Activated naive CD8-positive, alpha-beta T cell treated with anti-CD3 and anti-CD28 coated beads, Interleukin-2, amount 50 U/mL, for 24 hours (primary cell): ENCODE results near the gene CCNB1.
"Not testable (repeated sequence)": the region's sequence is repeated elsewhere in the genome, so short reads cannot be mapped to it uniquely, and the experiment has no call there.

ENCODE experiments used
- ATAC-seq: fragments of 150-1000 bp; cut with Tn5 transposase; one replicate; pipeline ENCODE4 v1.10.0; 2021
- DNase-seq: peaks from one replicate; pipeline ENCODE4 v3.0.0; 2021
- H3K27ac Mint-ChIP-seq: one replicate; pipeline ENCODE4 v1.8.0; 2021; ENCODE audit warnings: mild to moderate bottlenecking, mixed read lengths
- H3K27me3 Mint-ChIP-seq: one replicate; pipeline ENCODE4 v1.8.0; 2021; ENCODE audit warnings: mixed read lengths
- H3K36me3 Mint-ChIP-seq: one replicate; pipeline ENCODE4 v1.8.0; 2021; ENCODE audit warnings: low read depth, mixed read lengths
- H3K4me1 Mint-ChIP-seq: one replicate; pipeline ENCODE4 v1.8.0; 2021; ENCODE audit warnings: mixed read lengths
- H3K4me3 Mint-ChIP-seq: one replicate; pipeline ENCODE4 v1.8.0; 2021; ENCODE audit warnings: mild to moderate bottlenecking, moderate library complexity, mixed read lengths
- H3K9me3 Mint-ChIP-seq: one replicate; pipeline ENCODE4 v1.8.0; 2021; ENCODE audit warnings: mixed read lengths

Gene CCNB1

GRCh38 chr5:69156456-69156855 lies 10.5 kb upstream of the CCNB1 start:
- Mint-ChIP-seq H3K27ac (no peak overlapping the region), H3K4me3 (no peak overlapping the region), H3K36me3 (no peaks in the 10 kb centered on the region), H3K4me1 (no peaks in the 10 kb centered on the region), H3K9me3 (no peaks in the 10 kb centered on the region), H3K27me3 (no peaks in the 10 kb centered on the region)
- ATAC-seq: no peak
- no peak for DNase-seq

- Mint-ChIP-seq H3K4me1 (no peaks in the 10 kb centered on the region), H3K27ac (no peak overlapping the region), H3K27me3 (no peaks in the 10 kb centered on the region), H3K36me3 (no peaks in the 10 kb centered on the region), H3K9me3 (no peaks in the 10 kb centered on the region), H3K4me3 (no peak overlapping the region)
- no peak for ATAC-seq
- DNase-seq: no peak
These were observed 8.9 kb upstream of the CCNB1 start for GRCh38 chr5:69158039-69158438.

GRCh38 chr5:69160651-69161050 lies 6.3 kb upstream of the CCNB1 start:
- H3K27me3 Mint-ChIP-seq: no peaks in the 10 kb centered on the region
- H3K4me3 Mint-ChIP-seq: no peak overlapping the region
- ATAC-seq (no peak), DNase-seq (no peak)
- no peak overlapping the region for H3K27ac Mint-ChIP-seq
- H3K4me1 Mint-ChIP-seq: peaks cover under 1% of the 10 kb centered on the region
- no peaks in the 10 kb centered on the region for H3K36me3 Mint-ChIP-seq
- H3K9me3 Mint-ChIP-seq: no peaks in the 10 kb centered on the region

- peak overlapping the region; percentile 94 for H3K4me3 Mint-ChIP-seq
- H3K4me1 Mint-ChIP-seq: peaks cover 33% of the 10 kb centered on the region
- DNase-seq (no peak), ATAC-seq (no peak)
- peaks cover 53% of the 10 kb centered on the region for H3K36me3 Mint-ChIP-seq
- no peaks in the 10 kb centered on the region for H3K9me3 Mint-ChIP-seq
- peak overlapping the region; percentile 89 for H3K27ac Mint-ChIP-seq
- H3K27me3 Mint-ChIP-seq: no peaks in the 10 kb centered on the region
These were observed 524 bp downstream of the CCNB1 start for GRCh38 chr5:69167493-69167855.

DNA sequence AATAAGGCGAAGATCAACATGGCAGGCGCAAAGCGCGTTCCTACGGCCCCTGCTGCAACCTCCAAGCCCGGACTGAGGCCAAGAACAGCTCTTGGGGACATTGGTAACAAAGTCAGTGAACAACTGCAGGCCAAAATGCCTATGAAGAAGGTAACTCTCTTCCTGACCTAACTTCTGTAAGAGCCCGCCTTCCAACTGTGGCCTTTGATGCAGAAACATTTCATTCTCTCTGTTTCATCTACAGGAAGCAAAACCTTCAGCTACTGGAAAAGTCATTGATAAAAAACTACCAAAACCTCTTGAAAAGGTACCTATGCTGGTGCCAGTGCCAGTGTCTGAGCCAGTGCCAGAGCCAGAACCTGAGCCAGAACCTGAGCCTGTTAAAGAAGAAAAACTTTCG lies 979 bp downstream of the CCNB1 start:
- no peak for DNase-seq

GRCh38 chr5:69170495-69170894 lies 3.5 kb downstream of the CCNB1 start:
- Mint-ChIP-seq H3K9me3 (no peaks in the 10 kb centered on the region), H3K27me3 (no peaks in the 10 kb centered on the region), H3K36me3 (peaks cover 79% of the 10 kb centered on the region), H3K4me1 (peaks cover 33% of the 10 kb centered on the region), H3K4me3 (no peak overlapping the region), H3K27ac (no peak overlapping the region)
- DNase-seq (no peak), ATAC-seq (no peak)

More for the DNA sequence above, 979 bp downstream of the CCNB1 start:
- peak overlapping the region; percentile 94 for H3K4me3 Mint-ChIP-seq
- H3K27me3 Mint-ChIP-seq: no peaks in the 10 kb centered on the region
- ATAC-seq: no peak
- peaks cover 55% of the 10 kb centered on the region for H3K36me3 Mint-ChIP-seq
- no peaks in the 10 kb centered on the region for H3K9me3 Mint-ChIP-seq
- peak overlapping the region; percentile 89 for H3K27ac Mint-ChIP-seq
- H3K4me1 Mint-ChIP-seq: peaks cover 33% of the 10 kb centered on the region

DNA sequence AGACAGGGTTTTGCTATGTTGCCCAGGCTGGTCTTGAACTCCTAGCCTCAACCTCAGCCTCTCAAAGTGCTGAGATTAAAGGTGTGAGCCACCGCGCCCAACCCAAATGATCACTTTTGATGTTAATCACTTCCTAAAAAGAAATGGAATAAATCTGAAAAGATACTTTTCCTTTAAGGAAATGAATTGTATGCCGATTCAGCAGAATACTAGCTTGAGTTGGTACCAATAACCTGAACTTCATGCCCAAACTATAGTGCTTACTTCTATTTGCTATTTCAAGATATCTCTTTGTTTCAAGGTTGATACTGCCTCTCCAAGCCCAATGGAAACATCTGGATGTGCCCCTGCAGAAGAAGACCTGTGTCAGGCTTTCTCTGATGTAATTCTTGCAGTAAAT lies 4.0 kb downstream of the CCNB1 start:
- H3K9me3 Mint-ChIP-seq: no peaks in the 10 kb centered on the region
- no peak overlapping the region for H3K27ac Mint-ChIP-seq
- ATAC-seq (no peak), DNase-seq (no peak)
- H3K4me1 Mint-ChIP-seq: peaks cover 30% of the 10 kb centered on the region
- peaks cover 83% of the 10 kb centered on the region for H3K36me3 Mint-ChIP-seq
- no peaks in the 10 kb centered on the region for H3K27me3 Mint-ChIP-seq
- no peak overlapping the region for H3K4me3 Mint-ChIP-seq

DNA sequence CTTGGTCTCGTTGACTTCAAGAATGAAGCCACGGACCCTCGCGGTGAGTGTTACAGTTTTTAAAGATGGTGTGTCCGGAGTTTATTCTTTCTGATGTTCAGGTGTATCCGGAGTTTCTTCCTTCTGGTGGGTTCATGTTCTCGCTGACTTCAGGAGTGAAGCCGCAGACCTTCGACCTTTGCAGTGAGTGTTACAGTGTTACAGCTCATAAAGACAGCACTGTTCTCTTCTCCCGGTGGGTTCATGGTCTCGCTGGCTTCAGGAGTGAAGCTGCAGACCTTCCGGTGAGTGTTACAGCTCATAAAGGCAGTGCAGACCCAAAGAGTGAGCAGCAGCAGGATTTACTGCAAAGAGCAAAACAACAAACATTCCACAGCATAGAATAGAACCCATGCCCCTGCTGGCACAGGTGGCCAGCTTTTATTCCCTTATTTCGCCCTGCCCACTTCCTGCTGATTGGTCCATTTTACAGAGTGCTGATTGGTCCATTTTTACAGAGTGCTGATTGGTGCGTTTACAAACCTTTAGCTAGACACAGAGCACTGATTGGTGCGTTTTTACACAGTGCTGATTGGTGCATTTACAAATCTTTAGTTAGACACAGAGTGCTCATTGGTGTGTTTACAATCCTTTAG lies 14.8 kb downstream of the CCNB1 start:
- H3K27me3 Mint-ChIP-seq, H3K4me1 Mint-ChIP-seq, ATAC-seq, H3K4me3 Mint-ChIP-seq, H3K9me3 Mint-ChIP-seq, DNase-seq, H3K27ac Mint-ChIP-seq, H3K36me3 Mint-ChIP-seq: not testable (repeated sequence)

GRCh38 chr5:69184621-69185020 lies 17.7 kb downstream of the CCNB1 start:
- no peaks in the 10 kb centered on the region for H3K27me3 Mint-ChIP-seq
- ATAC-seq (no peak), DNase-seq (no peak)
- peaks cover 5% of the 10 kb centered on the region for H3K4me1 Mint-ChIP-seq
- no peak overlapping the region for H3K4me3 Mint-ChIP-seq
- H3K36me3 Mint-ChIP-seq: no peaks in the 10 kb centered on the region
- no peaks in the 10 kb centered on the region for H3K9me3 Mint-ChIP-seq
- no peak overlapping the region for H3K27ac Mint-ChIP-seq

DNA sequence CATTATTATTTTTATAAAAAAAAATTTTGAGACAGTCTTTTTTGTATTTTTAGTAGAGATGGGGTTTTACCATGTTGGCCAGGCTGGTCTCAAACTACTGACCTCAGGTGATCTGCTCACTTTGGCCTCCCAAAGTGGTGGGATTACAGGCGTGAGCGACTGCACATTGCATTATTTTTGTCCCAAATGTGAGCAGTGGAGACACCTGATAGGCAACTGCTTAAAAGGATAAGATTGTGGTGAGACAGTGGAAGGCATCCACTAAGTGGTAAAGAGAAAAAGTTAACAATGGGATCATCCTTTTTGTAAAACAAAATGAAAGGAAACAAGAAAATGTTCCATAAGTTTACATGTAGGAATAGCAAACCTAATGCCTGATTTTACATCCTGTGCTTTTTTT lies 20.4 kb downstream of the CCNB1 start:
- no peak overlapping the region for H3K27ac Mint-ChIP-seq
- H3K4me1 Mint-ChIP-seq: peaks cover 15% of the 10 kb centered on the region
- peaks cover 6% of the 10 kb centered on the region for H3K36me3 Mint-ChIP-seq
- DNase-seq (no peak), ATAC-seq (no peak)
- H3K4me3 Mint-ChIP-seq: no peak overlapping the region
- H3K27me3 Mint-ChIP-seq: no peaks in the 10 kb centered on the region
- no peaks in the 10 kb centered on the region for H3K9me3 Mint-ChIP-seq

GRCh38 chr5:69188811-69189161 lies 21.8 kb downstream of the CCNB1 start:
- peaks cover 11% of the 10 kb centered on the region for H3K36me3 Mint-ChIP-seq
- H3K27me3 Mint-ChIP-seq: no peaks in the 10 kb centered on the region
- H3K27ac Mint-ChIP-seq: peak overlapping the region; percentile 97
- H3K4me1 Mint-ChIP-seq: peaks cover 15% of the 10 kb centered on the region
- DNase-seq (no peak), ATAC-seq (no peak)
- H3K4me3 Mint-ChIP-seq: peak overlapping the region; percentile 95
- H3K9me3 Mint-ChIP-seq: no peaks in the 10 kb centered on the region

GRCh38 chr5:69189162-69190086 lies 22.5 kb downstream of the CCNB1 start, which contains the start of gene CENPH:
Gene CENPH (plus strand): TSS chr5:69189583. CDS start chr5:69189635, 52 bp downstream.
- peak within 1 kb of the TSS; percentile 97 for H3K27ac Mint-ChIP-seq
- DNase-seq: peak; percentile 93
- H3K9me3 Mint-ChIP-seq: no peaks in the 10 kb centered on the region
- peak; percentile 95 for ATAC-seq
- H3K27me3 Mint-ChIP-seq: no peaks in the 10 kb centered on the region
- peak within 1 kb of the TSS; percentile 95 for H3K4me3 Mint-ChIP-seq
- H3K36me3 Mint-ChIP-seq: peaks cover 15% of the 10 kb centered on the region
- peaks cover 15% of the 10 kb centered on the region for H3K4me1 Mint-ChIP-seq

GRCh38 chr5:69202497-69202896 lies 35.5 kb downstream of the CCNB1 start:
- Mint-ChIP-seq H3K9me3 (no peaks in the 10 kb centered on the region), H3K27me3 (no peaks in the 10 kb centered on the region), H3K27ac (no peak overlapping the region), H3K36me3 (peaks cover 38% of the 10 kb centered on the region), H3K4me3 (no peak overlapping the region), H3K4me1 (no peaks in the 10 kb centered on the region)
- ATAC-seq: no peak
- no peak for DNase-seq

DNA sequence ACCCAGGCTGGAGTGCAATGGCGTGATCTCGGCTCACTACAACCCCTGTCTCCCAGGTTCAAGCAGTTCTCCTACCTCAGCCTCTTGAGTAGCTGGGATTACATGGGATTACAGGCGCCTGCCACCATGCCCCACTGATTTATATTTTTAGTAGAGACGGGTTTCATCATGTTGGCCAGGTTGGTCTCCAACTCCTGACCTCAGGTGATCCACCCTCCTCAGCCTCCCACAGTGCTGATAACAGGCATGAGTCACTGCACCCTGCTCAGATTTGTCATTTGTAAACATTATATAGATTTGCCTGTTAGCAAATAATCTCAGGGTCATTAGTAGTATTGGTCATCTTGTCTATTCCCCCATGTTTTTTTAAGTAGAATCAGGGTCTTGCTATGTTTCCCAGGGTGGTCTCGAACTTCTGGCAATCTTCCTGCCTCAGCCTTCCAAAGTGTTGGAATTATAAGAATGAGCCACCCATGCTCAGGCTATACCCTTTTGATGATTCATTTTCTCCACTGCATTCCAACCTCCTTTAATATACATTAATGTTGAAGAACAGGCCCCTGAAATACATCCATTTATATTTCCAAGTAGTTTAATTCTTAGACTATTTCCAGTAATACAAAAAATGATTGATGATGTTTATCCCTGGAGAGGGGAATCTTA lies 39.7 kb downstream of the CCNB1 start:
- no peak for DNase-seq
- Mint-ChIP-seq H3K9me3 (no peaks in the 10 kb centered on the region), H3K27me3 (no peaks in the 10 kb centered on the region), H3K4me3 (no peak overlapping the region), H3K4me1 (no peaks in the 10 kb centered on the region), H3K36me3 (peaks cover 29% of the 10 kb centered on the region), H3K27ac (no peak overlapping the region)
- no peak for ATAC-seq

DNA sequence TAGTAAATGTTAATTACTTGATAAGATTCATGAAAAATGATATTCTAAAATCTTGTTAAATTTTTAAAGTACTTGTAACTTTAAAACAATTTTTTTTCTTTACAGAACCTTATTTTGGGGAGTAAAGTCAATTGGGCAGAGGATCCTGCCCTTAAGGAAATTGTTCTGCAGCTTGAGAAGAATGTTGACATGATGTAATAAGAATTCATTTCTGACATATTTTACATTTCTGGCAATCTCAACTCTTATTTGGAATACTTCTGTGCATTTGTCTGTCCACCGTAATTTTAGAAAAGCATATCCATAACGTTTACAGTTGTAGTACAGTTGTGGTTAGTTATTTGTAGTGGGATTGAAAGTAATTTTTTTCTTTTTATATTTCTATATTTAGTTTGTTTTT lies 42.7 kb downstream of the CCNB1 start:
- H3K4me3 Mint-ChIP-seq: no peak overlapping the region
- H3K27me3 Mint-ChIP-seq: no peaks in the 10 kb centered on the region
- H3K27ac Mint-ChIP-seq: no peak overlapping the region
- no peak for DNase-seq
- no peak for ATAC-seq
- H3K36me3 Mint-ChIP-seq: peaks cover 17% of the 10 kb centered on the region
- no peaks in the 10 kb centered on the region for H3K4me1 Mint-ChIP-seq
- H3K9me3 Mint-ChIP-seq: no peaks in the 10 kb centered on the region
